ENCODE measurements around the gene PDSS2.

The PDSS2 gene

DNA sequence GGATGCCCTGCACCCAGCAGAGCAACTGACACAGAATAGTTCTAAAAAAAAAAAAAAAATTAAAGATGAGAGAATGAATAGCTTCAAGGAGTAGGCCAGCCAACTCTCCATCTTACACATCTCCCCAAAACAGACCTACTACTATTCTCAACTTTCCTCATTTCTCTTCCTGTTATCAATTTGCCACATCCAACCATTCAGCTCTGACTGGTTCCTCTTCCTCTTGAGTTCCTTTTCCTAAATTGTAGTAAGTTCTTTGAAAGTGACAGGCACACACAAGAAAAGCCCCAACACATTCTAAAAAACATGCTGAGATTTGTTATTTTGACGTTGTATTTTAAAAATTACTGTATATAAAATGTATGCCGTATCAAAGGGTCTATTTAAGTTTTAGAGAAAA is 117.2 kb downstream of the PDSS2 start:
- DNase-seq (ENCODE audit: low read depth in 2 of 2), result no peak
- H3K4me3 ChIP-seq (replicated peaks in 1 of 2; ENCODE audit: low read depth in 2 of 2, low read length in 2 of 2), result no peak overlapping the region
- TF ChIP-seq, protein P1, sequence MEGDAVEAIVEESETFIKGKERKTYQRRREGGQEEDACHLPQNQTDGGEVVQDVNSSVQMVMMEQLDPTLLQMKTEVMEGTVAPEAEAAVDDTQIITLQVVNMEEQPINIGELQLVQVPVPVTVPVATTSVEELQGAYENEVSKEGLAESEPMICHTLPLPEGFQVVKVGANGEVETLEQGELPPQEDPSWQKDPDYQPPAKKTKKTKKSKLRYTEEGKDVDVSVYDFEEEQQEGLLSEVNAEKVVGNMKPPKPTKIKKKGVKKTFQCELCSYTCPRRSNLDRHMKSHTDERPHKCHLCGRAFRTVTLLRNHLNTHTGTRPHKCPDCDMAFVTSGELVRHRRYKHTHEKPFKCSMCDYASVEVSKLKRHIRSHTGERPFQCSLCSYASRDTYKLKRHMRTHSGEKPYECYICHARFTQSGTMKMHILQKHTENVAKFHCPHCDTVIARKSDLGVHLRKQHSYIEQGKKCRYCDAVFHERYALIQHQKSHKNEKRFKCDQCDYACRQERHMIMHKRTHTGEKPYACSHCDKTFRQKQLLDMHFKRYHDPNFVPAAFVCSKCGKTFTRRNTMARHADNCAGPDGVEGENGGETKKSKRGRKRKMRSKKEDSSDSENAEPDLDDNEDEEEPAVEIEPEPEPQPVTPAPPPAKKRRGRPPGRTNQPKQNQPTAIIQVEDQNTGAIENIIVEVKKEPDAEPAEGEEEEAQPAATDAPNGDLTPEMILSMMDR (IDR thresholded peaks at IDR 0.05; ENCODE audit: low read depth, low read length), result no peak

DNA sequence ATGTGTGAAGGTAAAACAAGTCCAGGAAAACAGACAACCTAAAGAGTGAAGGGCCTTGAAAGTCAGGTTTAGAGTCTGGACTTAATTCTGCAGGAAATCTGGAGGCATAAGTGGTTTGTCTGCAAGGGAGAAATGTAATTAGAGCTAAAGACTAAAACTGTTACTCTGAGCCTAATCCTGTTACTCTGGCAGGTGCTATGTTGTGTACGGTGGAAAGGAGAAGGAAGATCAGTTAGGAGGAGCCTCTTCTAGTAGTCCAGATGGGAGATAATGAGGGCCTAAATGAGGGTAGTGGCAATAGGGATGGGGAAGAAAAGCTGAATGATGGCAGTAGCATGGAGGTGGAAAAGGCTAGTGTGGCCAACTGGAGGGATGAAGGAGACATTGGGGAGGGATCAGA is 118.5 kb downstream of the PDSS2 start:
- TF ChIP-seq, protein P1 (IDR thresholded peaks at IDR 0.05; ENCODE audit: low read depth, low read length), result no peak
- no peak overlapping the region for H3K4me3 ChIP-seq (replicated peaks in 1 of 2; ENCODE audit: low read depth in 2 of 2, low read length in 2 of 2)
- no peak for DNase-seq (ENCODE audit: low read depth in 2 of 2)

GRCh38 chr6:107337191-107337741 is 122.1 kb downstream of the PDSS2 start:
- no peak overlapping the region for H3K4me3 ChIP-seq (replicated peaks in 1 of 2; ENCODE audit: low read depth in 2 of 2, low read length in 2 of 2)
- no peak for DNase-seq (ENCODE audit: low read depth in 2 of 2)
- TF ChIP-seq, protein P1 (IDR thresholded peaks at IDR 0.05; ENCODE audit: low read depth, low read length), result no peak

GRCh38 chr6:107334026-107334425 is 125.3 kb downstream of the PDSS2 start:
- DNase-seq (ENCODE audit: low read depth in 2 of 2), result no peak
- no peak overlapping the region for H3K4me3 ChIP-seq (replicated peaks in 1 of 2; ENCODE audit: low read depth in 2 of 2, low read length in 2 of 2)
- TF ChIP-seq, protein P1 (IDR thresholded peaks at IDR 0.05; ENCODE audit: low read depth, low read length), result no peak

DNA sequence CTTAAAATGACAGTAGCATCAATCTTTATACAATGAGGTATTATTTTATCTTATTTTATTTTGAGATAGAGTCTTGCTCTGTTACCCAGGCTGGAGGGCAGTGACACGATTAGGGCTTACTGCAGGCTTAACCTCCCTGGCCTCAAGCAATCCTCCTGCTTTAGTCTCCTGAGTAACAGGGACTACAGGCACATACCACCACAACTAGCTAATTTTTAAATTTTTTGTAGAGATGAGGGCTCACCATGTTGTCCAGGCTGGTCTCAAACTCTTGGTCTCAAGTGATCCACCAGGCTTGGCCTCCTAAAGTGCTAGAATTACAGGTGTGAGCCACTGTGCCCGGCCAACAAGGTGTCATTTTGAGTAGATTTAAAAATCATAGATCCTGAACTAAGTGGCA is 125.9 kb downstream of the PDSS2 start:
- TF ChIP-seq, protein P1 (IDR thresholded peaks at IDR 0.05; ENCODE audit: low read depth, low read length), result no peak
- no peak for DNase-seq (ENCODE audit: low read depth in 2 of 2)
- H3K4me3 ChIP-seq (replicated peaks in 1 of 2; ENCODE audit: low read depth in 2 of 2, low read length in 2 of 2), result no peak overlapping the region

DNA sequence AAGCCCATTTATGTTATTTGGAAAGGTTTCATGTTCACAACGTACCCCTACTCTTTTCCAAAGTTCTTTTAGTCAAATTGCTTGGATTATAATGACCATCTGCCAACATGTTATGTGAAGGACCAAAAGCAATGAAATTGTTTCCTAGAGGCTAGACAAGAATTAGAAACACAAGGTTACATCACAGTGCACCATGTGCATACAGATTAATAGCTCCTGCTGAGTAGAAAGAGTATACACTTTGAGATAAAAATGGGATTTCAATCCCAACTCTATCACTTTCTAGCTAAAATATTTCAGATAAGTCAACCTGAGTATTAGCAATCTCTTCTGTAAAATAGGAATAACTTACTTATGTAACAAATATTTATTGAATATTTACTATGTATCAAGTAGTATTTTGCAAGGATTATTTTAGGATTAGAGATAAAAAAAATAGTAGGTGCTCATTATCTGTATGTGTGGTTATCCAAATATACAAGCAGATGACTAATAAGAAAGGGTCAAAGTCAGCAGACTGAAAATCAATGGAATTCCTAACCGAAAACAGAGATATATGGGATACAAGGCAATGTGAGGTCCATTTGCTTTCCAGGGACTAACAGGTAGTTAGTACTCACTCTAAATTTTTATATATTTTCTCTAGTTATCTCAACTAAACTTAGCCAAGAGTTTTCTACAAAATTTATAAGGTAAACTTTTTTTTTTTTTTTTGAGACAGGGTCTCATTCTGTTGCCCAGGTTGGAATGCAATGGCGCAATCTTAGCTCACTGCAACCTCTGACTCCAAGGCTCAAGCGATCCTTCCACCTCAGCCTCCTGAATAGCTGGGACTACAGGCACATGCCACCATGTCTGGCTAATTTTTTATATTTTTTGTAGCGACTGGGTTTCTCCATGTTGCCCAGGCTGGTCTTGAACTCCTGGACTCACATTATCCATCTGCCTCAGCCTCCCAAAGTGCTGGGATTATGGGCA is 127.7 kb downstream of the PDSS2 start:
- DNase-seq (ENCODE audit: low read depth in 2 of 2), result no peak
- H3K4me3 ChIP-seq (replicated peaks in 1 of 2; ENCODE audit: low read depth in 2 of 2, low read length in 2 of 2), result no peak overlapping the region
- TF ChIP-seq, protein P1 (IDR thresholded peaks at IDR 0.05; ENCODE audit: low read depth, low read length), result no peak
